Measurements from ENCODE around the gene HTR3E.
"Not testable (repeated sequence)": the region's sequence is repeated elsewhere in the genome, so short reads cannot be mapped to it uniquely, and the experiment has no call there.

Gene HTR3E

DNA sequence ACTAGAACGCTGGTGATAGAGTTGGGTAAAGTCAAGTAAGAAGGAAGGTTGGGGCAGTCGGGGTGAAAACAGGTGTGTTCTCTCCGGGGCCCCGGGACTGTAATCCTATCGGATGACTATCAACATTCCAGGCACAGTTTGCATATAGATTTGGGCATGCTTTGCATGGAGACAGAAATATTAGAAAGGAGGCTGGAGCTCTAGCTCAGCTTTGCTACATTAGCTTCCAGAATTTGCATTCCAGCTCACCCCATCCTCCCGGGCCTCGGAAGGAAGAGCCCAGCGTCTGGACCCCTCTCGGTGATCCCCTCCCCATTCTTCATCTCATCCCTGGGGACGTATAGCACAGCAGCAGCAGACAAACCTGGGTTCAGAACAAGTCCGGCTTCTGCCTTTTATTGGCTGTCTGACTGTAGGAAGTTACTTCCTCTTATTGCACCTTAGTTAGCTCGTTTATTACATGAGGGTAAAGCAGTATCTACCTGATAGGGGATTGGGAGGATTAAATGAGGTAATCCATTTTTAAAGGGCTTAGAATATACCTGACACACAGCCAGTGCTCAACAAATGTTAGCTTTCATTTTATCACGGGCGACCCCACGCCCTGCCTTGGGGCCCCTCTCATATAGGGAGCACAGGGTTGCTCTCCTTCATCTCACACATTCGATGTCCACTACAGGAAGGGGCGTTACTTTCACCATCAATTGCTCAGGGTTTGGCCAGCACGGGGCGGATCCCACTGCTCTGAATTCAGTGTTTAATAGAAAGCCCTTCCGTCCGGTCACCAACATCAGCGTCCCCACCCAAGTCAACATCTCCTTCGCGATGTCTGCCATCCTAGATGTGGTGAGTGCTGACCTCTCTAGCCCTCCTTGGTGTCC lies 3.2 kb downstream of the HTR3E start:
- intact Hi-C loops (cut with DNase I) = no loop called here
- DNase-seq = no peak

DNA sequence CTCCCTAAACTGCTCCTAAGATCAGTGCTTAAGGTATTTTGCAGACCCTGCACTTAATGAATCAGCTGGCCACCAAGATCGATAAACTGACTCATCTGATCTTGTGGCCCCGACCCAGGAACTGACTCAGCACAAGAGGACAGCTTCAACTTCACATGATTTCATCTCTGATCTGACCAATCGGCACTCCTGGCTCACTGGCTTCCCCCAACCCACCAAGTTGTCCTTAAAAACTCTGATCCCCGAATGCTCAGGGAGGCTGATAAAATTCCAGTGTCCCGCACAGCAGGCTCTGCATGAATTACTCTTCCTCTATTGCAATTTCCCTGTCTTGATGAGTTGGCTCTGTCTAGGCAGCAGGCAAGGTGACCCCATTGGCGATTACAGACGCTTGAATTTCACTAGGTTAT lies 13.5 kb downstream of the HTR3E start:
- DNase-seq = no peak
- intact Hi-C loops (cut with DNase I) = no loop called here

DNA sequence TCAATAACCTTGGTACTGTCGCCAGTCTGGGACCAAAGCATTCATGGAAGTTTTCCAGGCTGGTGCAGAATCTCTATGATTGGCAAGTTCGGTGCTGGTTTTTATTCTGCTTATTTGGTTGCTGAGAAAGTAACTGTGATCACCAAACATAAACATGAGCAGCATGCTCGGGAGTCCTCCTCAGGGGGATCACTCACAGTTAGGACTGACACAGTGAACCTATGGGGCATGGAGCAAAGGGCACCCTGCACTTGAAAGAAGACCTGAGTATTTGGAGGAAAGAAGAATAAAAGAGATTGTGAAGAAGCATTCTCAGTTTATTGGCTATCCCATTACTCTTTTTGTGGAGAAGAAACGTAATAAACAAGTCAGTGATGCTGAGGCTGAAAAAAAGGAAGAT lies 19.2 kb downstream of the HTR3E start:
- no peak for DNase-seq
- intact Hi-C loops (cut with DNase I) = no loop called here

DNA sequence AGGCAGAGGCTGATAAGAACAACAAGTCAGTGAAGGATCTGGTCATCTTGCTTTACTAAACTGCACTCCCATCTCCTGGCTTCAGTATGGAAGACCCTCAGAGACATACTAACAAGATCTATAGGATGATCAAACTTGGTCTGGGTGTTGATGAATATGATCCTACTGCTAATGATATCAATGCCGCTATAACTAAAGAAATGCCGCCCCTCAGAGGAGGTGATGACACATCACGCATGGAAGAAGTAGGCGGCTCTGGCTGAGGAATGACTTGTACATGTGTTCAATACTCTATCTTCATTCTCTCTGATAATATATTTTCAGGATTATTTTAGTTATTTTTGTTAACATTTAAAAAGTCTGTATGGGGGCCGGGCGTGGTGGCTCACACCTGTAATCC lies 20.8 kb downstream of the HTR3E start:
- intact Hi-C loops (cut with DNase I) = no loop called here
- DNase-seq = peak in 31 of 42 donors; percentile 8 to 76 (median 31)

DNA sequence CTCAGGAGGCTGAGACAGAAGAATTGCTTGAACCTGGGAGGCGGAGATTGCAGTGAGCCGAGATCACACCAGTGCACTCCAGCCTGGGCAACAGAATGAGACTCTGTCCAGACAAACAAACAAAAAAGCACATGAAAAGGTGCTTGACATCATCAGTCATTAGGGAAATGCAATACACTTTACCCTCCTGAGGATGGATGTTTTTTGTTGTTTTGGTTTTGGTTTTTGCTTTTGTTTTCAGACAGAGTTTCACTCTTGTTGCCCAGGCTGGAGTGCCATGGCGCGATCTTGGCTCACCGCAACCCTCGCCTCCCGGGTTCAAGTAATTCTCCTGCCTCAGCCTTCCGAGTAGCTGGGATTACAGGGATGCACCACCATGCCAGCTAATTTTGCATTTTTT lies 24.2 kb downstream of the HTR3E start:
- intact Hi-C loops (cut with DNase I); DNase-seq: not testable (repeated sequence)

DNA sequence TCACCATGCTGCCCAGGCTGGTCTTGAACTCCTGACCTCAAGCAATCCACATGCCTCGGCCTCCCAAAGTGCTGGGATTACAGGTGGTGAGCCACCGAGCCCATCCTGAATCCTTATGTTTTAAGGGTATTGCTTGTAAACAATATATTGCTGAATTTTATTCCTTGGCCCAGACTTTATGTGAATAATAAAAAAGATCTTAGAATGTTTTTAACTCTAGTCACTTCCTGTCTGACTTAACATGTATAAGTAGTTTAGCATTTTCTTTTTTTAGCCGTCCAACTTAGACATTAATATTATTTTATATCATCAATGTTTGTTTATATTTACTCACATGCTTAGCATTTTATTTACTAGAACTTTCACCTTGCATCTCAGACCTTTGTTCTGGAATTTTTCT lies 29.1 kb downstream of the HTR3E start:
- DNase-seq = no peak
- intact Hi-C loops (cut with DNase I) = no loop called here

DNA sequence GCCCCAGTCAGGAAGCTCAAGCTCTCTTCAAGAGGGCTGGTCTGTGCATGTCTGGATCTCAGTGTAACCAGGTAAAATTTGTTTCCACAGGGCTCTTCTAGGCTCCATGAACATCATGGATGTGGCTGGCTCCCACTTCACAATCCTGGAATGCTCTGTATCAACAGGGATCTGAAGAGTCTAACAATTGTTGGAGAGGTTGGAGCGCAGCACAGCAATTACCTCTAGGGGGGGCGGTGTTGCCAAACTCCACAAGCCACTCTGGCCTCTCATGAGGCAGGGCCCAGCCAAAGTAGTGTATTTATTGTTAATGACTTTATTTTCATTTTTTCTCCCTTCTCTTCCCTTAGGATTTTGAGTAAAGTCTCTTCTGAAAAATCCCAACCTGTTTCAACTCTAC lies 32.1 kb downstream of the HTR3E start:
- no peak for DNase-seq
- intact Hi-C loops (cut with DNase I) = no loop called here

DNA sequence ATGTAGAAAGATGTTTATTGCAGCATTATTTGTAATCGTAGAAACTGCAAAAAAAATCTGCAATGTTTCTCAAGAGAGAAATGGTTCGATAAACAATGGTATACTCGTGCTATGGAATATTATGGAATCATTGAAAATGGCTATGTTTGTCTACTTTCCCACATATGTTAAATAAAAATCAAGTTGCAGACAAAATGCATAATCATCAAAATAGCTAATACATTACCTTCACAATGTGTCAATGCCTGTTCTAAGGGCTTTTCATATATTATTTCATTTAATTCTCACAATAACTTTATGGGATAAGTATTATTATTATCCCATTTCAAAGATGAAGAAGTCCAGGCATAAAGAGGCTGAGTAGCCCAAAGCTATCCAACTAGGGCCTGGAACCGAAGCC lies 36.1 kb downstream of the HTR3E start:
- intact Hi-C loops (cut with DNase I) = loop anchor here (10.0 kb wide), 2 partner anchors 118 to 238 kb away; partner anchors contain the start of gene ABCC5
- DNase-seq = no peak

DNA sequence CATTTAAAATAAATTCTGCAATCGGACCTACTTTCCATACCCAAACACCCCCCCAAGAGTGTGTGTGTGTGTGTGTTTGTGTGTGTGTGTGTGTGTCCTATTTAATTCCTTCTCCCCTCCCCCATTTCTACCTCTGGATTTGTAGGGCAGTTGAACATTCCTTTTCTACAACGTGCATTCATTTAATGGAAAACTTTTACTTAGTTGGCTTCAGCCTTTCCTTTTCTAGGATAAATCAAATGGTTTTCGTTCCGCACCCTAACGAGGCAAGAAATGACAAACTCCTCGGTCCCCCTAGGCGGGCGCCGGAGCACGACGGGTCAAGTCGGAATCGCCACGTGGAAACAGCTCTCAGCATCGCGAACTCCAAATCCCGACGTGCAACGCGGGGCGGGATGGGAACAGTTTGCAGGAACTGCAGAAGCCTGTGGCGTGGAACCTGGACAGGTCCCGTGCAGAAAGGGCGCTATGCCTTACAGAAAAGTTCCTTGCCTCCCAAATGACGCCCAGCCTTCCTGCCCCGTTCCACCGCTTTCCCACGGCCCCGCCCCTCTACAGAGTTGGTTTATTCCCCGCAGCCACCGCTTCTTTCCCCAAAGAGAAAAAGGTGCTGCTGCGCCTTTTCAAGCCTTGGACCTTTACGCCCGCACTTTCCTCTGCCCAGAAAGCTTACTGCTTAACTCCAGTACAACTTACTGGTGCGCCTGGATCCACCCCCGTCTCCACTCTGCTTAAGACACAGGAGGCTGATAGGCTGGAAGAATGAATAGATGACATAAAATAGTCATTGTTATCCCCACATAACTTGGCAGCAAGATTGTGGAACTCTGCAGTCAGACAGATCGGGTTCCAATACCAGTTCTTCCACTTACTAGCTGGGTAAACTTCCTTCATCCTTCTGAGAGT lies 37.2 kb downstream of the HTR3E start:
- intact Hi-C loops (cut with DNase I) = loop anchor here (2.0 to 10.0 kb wide), 3 partner anchors 21 to 239 kb away; partner anchors contain the start of genes ABCC5 and DVL3
- peak; percentile 80 to 94 (median 88) for DNase-seq

DNA sequence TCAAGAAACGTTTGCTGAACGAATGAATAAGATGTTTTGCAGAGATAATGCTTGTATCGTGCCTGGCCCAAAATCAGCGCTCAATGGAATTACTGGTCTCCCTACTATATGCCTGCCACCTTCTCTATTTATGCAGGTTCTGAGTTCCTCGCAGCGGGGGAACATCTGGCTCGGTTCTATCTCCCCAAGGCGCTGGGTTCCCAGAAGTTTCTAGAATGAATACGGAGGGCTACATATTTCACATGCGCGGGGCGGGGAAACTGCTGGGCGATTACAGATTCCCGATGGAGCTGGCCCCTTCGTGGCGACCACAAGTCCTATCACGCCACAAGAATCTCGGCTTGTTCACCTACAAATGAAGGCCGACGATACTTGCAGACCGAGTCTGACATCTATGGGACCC lies 37.9 kb downstream of the HTR3E start:
- intact Hi-C loops (cut with DNase I) = loop anchor here (2.0 to 10.0 kb wide), 4 partner anchors 20 to 240 kb away; partner anchors contain the start of genes ABCC5, AP2M1 and DVL3
- DNase-seq = peak in 2 of 42 donors; percentile 22 to 49

DNA sequence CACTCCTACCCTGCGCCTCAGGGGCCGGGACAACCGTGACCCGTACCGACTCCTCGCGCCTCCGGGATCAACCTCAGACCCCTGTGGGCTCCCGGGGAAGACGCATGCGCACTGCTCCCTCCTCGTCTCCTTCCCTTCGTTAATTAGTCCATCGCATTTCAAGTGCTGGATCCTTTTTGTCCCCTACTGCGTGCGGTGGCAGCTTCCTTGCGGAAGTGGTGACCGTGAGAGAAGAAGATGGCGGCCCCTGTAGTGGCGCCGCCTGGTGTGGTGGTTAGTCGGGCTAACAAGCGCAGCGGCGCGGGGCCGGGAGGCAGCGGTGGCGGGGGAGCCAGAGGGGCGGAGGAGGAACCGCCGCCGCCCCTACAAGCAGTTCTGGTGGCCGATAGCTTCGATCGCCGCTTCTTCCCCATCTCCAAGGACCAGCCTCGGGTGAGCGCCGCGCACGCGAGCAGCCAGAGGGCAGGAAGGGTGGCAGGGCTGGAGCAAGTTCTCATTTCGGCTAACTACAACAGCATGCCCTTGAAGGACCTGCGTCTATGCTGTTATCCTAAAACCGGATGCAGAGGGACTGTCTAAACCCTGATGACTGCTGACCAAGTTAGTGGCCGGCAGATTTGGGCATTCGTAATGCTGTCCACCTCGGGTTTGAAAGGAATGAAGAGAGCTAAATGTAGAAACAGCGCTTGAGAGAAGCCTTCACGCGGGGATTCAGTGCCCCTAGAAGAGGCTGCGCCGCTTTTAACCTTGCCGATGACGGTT lies 38.5 kb downstream of the HTR3E start, which contains the start of gene EIF2B5:
EIF2B5 (plus strand) TSS at position 210 of the 762 bp plus-strand sequence; CDS start at position 238, 28 bp downstream.
- peak; percentile 87 to 98 (median 95) for DNase-seq
- intact Hi-C loops (cut with DNase I) = loop anchor here (2.0 to 10.0 kb wide), 4 partner anchors 19 to 241 kb away; partner anchors contain the start of genes ABCC5, AP2M1 and DVL3

DNA sequence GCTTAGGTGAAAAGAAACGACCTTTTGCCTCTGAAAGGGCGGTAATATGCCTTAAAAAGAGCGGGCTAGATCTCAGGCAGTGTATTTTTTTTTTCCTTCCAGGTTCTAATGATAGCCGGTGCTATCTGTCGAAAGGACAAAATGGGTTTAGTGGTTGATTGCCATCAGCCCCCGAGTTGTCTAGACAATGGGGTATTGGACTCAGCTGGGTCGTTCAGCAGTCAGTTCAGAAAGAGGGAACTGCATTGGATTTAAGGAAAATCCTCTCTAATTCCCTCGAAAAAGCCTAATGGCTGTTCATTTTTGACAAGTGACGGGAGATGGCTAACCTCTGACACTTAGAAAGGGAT lies 39.0 kb downstream of the HTR3E start:
- DNase-seq = no peak

DNA sequence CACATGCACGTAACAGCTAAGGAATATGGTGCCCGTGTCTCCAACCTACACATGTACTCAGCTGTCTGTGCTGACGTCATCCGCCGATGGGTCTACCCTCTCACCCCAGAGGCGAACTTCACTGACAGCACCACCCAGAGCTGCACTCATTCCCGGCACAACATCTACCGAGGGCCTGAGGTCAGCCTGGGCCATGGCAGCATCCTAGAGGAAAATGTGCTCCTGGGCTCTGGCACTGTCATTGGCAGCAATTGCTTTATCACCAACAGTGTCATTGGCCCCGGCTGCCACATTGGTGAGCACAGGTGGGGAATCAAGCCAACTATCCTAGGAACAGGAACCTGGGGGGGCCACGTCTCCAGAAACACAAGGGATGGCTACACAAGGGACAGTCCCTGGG lies 43.6 kb downstream of the HTR3E start:
- DNase-seq = no peak
- intact Hi-C loops (cut with DNase I) = no loop called here

More for the DNA sequence above, 39.0 kb downstream of the HTR3E start:
- intact Hi-C loops (cut with DNase I) = loop anchor here (2.0 to 10.0 kb wide), 4 partner anchors 19 to 241 kb away; partner anchors contain the start of genes ABCC5, AP2M1 and DVL3

DNA sequence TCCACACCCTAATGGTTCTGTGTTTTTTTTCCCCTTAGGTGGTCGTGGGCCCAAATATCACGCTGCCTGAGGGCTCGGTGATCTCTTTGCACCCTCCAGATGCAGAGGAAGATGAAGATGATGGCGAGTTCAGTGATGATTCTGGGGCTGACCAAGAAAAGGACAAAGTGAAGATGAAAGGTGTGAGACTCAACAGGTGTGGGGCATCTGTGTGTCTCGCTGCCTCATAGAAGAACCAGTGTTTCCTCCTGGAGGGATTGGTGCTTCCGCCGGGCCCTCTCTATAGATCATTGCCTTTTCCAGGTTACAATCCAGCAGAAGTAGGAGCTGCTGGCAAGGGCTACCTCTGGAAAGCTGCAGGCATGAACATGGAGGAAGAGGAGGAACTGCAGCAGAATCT lies 45.3 kb downstream of the HTR3E start:
- intact Hi-C loops (cut with DNase I) = no loop called here
- no peak for DNase-seq

DNA sequence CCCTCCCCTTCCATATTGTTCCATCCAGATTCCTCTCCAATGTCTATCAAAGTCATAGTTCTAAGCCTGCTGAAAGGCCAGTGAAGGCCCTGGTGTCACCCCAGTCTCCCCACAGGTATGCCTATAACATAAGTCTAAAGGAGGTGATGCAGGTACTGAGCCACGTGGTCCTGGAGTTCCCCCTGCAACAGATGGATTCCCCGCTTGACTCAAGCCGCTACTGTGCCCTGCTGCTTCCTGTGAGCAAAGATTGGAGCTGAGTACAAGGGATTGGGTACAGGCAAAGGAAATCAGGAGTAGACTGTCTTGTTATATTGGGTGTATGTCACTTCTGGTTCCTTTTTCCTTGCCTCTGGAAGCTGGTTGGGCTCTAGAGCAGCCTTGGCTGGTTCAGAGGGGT lies 46.5 kb downstream of the HTR3E start:
- no peak for DNase-seq

DNA sequence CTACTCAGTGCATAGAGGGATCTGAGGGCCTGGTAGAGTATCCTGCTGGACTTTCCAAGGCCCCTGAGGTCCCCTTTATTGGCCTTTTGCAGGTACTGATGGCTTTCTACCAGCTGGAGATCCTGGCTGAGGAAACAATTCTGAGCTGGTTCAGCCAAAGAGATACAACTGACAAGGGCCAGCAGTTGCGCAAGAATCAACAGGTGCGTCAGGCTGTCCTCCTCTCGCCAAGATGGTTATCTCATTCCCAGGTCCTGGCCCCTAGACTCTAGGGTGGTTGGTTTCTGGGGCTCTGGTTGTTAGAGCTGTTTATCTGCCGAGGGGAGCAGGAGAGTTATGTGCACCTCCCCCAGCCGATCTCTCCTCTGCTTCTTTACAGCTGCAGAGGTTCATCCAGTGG lies 47.6 kb downstream of the HTR3E start:
- intact Hi-C loops (cut with DNase I) = no loop called here
- no peak for DNase-seq

More for the DNA sequence above, 46.5 kb downstream of the HTR3E start:
- intact Hi-C loops (cut with DNase I) = no loop called here

DNA sequence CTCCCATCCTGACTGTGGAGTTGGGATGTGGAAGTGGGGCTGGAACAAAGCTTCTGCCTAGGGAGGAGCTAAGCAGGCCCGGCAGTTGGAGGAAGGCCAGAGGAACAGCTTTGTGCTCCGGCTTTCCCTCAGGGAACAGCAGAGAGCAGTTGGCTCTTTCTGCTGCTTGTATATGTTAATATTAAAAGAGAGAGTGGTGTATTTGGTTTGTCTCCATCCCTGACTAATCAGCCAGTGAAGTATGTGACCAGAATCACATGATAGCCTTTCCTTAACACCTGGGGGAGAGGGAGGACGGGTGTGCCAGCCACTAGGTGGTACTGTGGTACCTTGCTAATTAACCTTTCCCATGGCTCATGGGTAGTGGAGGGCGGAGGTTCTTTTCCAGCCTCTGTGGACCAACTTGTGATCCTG lies 48.3 kb downstream of the HTR3E start:
- intact Hi-C loops (cut with DNase I) = no loop called here
- peak in 16 of 42 donors; percentile 9 to 57 (median 29) for DNase-seq

DNA sequence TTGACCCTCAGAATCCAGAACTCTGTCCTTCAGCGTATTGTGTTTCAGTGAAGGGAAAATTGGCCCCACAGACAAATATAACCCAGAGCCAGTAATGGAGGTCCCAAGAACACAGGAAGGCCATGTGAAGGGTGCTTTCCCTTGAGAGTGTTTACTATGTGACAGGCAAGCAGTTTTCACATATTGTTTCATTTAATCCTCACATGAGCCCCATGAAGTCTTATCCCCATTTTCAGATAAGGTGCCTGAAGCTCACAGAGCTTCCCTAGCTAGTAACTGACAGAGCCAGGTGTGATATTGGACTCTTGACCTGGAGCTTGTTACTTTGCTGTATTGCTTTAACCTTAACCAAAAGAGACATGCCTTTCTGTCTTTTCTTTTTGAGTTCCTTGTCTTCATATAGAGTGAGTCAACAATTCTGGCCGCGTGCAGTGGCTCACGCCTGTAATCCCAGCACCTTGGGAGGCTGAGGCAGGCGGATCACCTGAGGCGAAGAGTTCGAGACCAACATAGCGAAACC lies 48.9 kb downstream of the HTR3E start:
- intact Hi-C loops (cut with DNase I) = no loop called here
- no peak for DNase-seq
